Endothelial cell of umbilical vein (primary cell): ENCODE results near the gene AADACL4. TPM values are rescaled to one million over a fixed set of nuclear protein-coding genes. Genes with fewer than 3 reads are reported as not detected.

ENCODE experiments used
- BruUV-seq: library from RNA; stranded (reverse); fragments of 400-500 nt; replicated peaks from 2 replicates; lab custom pipeline; 2021; lab: Mats Ljungman, UMichigan
- CTCF ChIA-PET: fragments of 300-600, 350-600 bp; sonication (Branson Sonifier 250); formaldehyde crosslinking; loops from one replicate; lab custom pipeline; 2021; ENCODE audit warnings: antibody characterized with exemption, inconsistent platforms; lab: Charles Lee
- POLR2A ChIA-PET: fragments of 300-600, 350-600 bp; sonication (Branson Sonifier 250); formaldehyde crosslinking; loops from one replicate; lab custom pipeline; 2021; ENCODE audit warnings: antibody characterized with exemption, inconsistent platforms; lab: Charles Lee
- DNase-seq: peaks from one replicate; pipeline ENCODE4 v3.0.0-alpha.2; 2011; ENCODE audit warnings: low read depth, low spot score
- FAIRE-seq: peaks from 2 replicates; lab custom pipeline; 2011; peaks lifted over from hg19 to GRCh38; lab: Jason Lieb, UNC
- H2AFZ ChIP-seq: 2 replicates; pipeline ENCODE4 v1.6.0; 2012; ENCODE audit warnings: low read depth, low read length, control low read depth, inconsistent platforms
- H3K27ac ChIP-seq: 2 replicates; pipeline ENCODE4 v1.5.1; 2011; ENCODE audit warnings: low read depth, mild to moderate bottlenecking, control low read depth, low read length, moderate library complexity; ENCODE audit not compliant: insufficient read depth
- H3K27me3 ChIP-seq, 2 experiments: 2 replicates each; pipeline versions ENCODE4 v1.6.0 to v1.6.1; 2011; ENCODE audit warnings: low read length in 2 of 2, mixed read lengths in 1 of 2; ENCODE audit not compliant: control insufficient read depth in 2 of 2, insufficient read depth in 2 of 2
- H3K36me3 ChIP-seq, 2 experiments: 2 replicates in 1 of 2; 3 replicates in 1 of 2; pipeline ENCODE4 v1.5.1; 2011; ENCODE audit warnings: low read length in 2 of 2, mild to moderate bottlenecking in 1 of 2, moderate library complexity in 1 of 2; ENCODE audit not compliant: control insufficient read depth in 2 of 2, insufficient read depth in 2 of 2; ENCODE audit errors: extremely low read depth in 1 of 2
- H3K4me1 ChIP-seq: 3 replicates; pipeline ENCODE4 v1.5.1; 2011; ENCODE audit warnings: mild to moderate bottlenecking, low read length; ENCODE audit not compliant: control insufficient read depth, insufficient read depth; ENCODE audit errors: extremely low read depth
- H3K4me2 ChIP-seq: 2 replicates; pipeline ENCODE4 v1.6.1; 2011; ENCODE audit warnings: low read length, control low read depth, mixed read lengths; ENCODE audit not compliant: insufficient read depth
- H3K4me3 ChIP-seq, 3 experiments: fragments of 200-600 bp in 1 of 3; sonication (generic), shearing (Covaris generic) in 1 of 3; replicated peaks in 1 of 3; 2 replicates each; pipeline ENCODE4 v1.5.1; 2011 to 2016; ENCODE audit warnings: control low read depth in 3 of 3, low read length in 3 of 3, mild to moderate bottlenecking in 2 of 3, inconsistent platforms in 1 of 3, low read depth in 1 of 3, moderate library complexity in 1 of 3; ENCODE audit not compliant: insufficient read depth in 1 of 3
- H3K79me2 ChIP-seq: 2 replicates; pipeline ENCODE4 v1.6.0; 2012; ENCODE audit warnings: low read length, inconsistent platforms; ENCODE audit not compliant: control insufficient read depth, insufficient read depth
- H3K9ac ChIP-seq: replicated peaks from 2 replicates; pipeline ENCODE3; 2011; ENCODE audit warnings: low read length, control low read depth; ENCODE audit not compliant: insufficient read depth; ENCODE audit errors: extremely low read depth
- H3K9me1 ChIP-seq: replicated peaks from 3 replicates; pipeline ENCODE4 v1.6.0; 2011; ENCODE audit warnings: mild to moderate bottlenecking, low read length; ENCODE audit not compliant: control insufficient read depth, insufficient read depth; ENCODE audit errors: extremely low read depth
- H3K9me3 ChIP-seq: replicated peaks from 2 replicates; pipeline ENCODE4 v1.5.1; 2012; ENCODE audit warnings: low read length, inconsistent platforms; ENCODE audit not compliant: control insufficient read depth, insufficient read depth
- H4K20me1 ChIP-seq: replicated peaks from 2 replicates; pipeline ENCODE3; 2011; ENCODE audit warnings: mild to moderate bottlenecking, low read length; ENCODE audit not compliant: control insufficient read depth, insufficient read depth; ENCODE audit errors: extremely low read depth
- CTCF ChIP-seq, 2 donors: IDR thresholded peaks; 1 replicate in 1 of 2; 2 replicates in 1 of 2; pipeline ENCODE4 v1.5.1; 2011; ENCODE audit warnings: low read length in 2 of 2, mild to moderate bottlenecking in 2 of 2, moderate library complexity in 2 of 2, control low read depth in 1 of 2, inconsistent platforms in 1 of 2, low read depth in 1 of 2; ENCODE audit not compliant: insufficient read depth in 1 of 2; ENCODE audit errors: extremely low read depth in 1 of 2
- EZH2 ChIP-seq: IDR thresholded peaks from 2 replicates; pipeline ENCODE4 v1.6.1; 2012; ENCODE audit warnings: borderline replicate concordance, low read depth, mild to moderate bottlenecking, moderate library complexity, low read length, inconsistent platforms; ENCODE audit not compliant: severe bottlenecking
- FOS ChIP-seq: IDR thresholded peaks from 2 replicates; pipeline ENCODE4 v1.6.1; 2011; ENCODE audit warnings: mild to moderate bottlenecking, low read length, moderate library complexity, borderline replicate concordance; ENCODE audit not compliant: insufficient read depth
- GATA2 ChIP-seq: IDR thresholded peaks from 2 replicates; pipeline ENCODE4 v1.7.0; 2011; ENCODE audit warnings: low read depth, mild to moderate bottlenecking, moderate library complexity, mixed read lengths, low read length; ENCODE audit not compliant: insufficient read length, insufficient read depth
- JUN ChIP-seq: IDR thresholded peaks from 2 replicates; pipeline ENCODE4 v1.6.1; 2011; ENCODE audit warnings: borderline replicate concordance, low read depth; ENCODE audit not compliant: insufficient read length, insufficient read depth
- MAX ChIP-seq: IDR thresholded peaks from 2 replicates; pipeline ENCODE4 v1.6.1; 2011; ENCODE audit not compliant: insufficient read depth, insufficient read length
- MYC ChIP-seq: IDR thresholded peaks from one replicate; pipeline ENCODE4 v1.6.1; 2011; ENCODE audit warnings: mild to moderate bottlenecking, low read depth, low read length
- POLR2A ChIP-seq: IDR thresholded peaks from 2 replicates; pipeline ENCODE4 v1.6.1; 2012; ENCODE audit warnings: low read depth, mild to moderate bottlenecking, control low read depth, low read length
- POLR2AphosphoS5 ChIP-seq: IDR thresholded peaks from 2 replicates; pipeline ENCODE4 v1.6.1; 2012; ENCODE audit warnings: low read depth, mild to moderate bottlenecking, control low read depth, low read length, moderate library complexity; ENCODE audit not compliant: insufficient read depth
- dilution Hi-C: fragments of 300-500 bp; cut with MboI; formaldehyde crosslinking; loops from one replicate; pipeline ENCODE4 v1.15.0; 2019; ENCODE audit warnings: low sequenced_read_pairs; ENCODE audit not compliant: extremely low pct_ligation_motif_present
- intact Hi-C: fragments of 100-400 bp; cut with micrococcal nuclease; formaldehyde crosslinking; loops from one replicate; pipeline ENCODE4 v1.10.0; 2022
- polyA plus RNA-seq, 4 experiments: library from polyadenylated mRNA; depleted of rRNA in 3 of 4; stranded (reverse) in 3 of 4; unstranded in 1 of 4; fragments of >200 nt; gene quantifications; 2 replicates each; pipeline versions ENCODE4 v1.2.1 to v1.2.3, GENCODE V29; 2011 to 2012; ENCODE audit warnings: missing spikeins in 1 of 4
- total RNA-seq: library from RNA; stranded (reverse); gene quantifications from 2 replicates; pipeline ENCODE4 v1.2.3, GENCODE V29; 2021

The AADACL4 gene
- total and polyA plus RNA-seq, 2 donors (not counting 3 experiments of a cell fraction or from before 2014, with no cell fraction given): not detected

GRCh38 chr1:12595757-12596006 is 48.2 kb upstream of the AADACL4 start:
- Histone ChIP-seq H2AFZ (no peak overlapping the region), H3K36me3 (peaks cover 0 to 7% of the 10 kb centered on the region in 2 experiments), H3K4me3 (no peak overlapping the region), H3K4me1 (peaks cover 28% of the 10 kb centered on the region), H3K9me1 (no peaks in the 10 kb centered on the region), H3K79me2 (no peaks in the 10 kb centered on the region), H3K27ac (peak overlapping the region; percentile 51), H3K4me2 (no peak overlapping the region), H3K9me3 (no peaks in the 10 kb centered on the region), H4K20me1 (no peaks in the 10 kb centered on the region), H3K27me3 (no peaks in the 10 kb centered on the region), H3K9ac (peak overlapping the region; percentile 36)
- no TSS peak for BruUV-seq
- ChIA-PET POLR2A (interaction anchor here (1.3 to 1.6 kb wide), 3 partner anchors 23 to 161 kb away, joined by 4 to 9 read pairs (median 4); partner anchors contain the start of gene DHRS3), CTCF (interaction anchor here (0.8 to 2.0 kb wide), 13 partner anchors 10 to 259 kb away, joined by 3 to 16 read pairs (median 3); partner anchors contain the start of gene DHRS3)
- no peak for TF ChIP-seq CTCF (IDR thresholded peaks at IDR 0.05; ENCODE audit: extremely low read depth in 1 of 2, insufficient read depth in 1 of 2, low read depth in 1 of 2, low read length in 2 of 2)
- TF ChIP-seq MAX: no peak
- no peak for TF ChIP-seq JUN
- no peak for TF ChIP-seq GATA2
- no peak for TF ChIP-seq EZH2
- no peak for TF ChIP-seq FOS
- TF ChIP-seq MYC: no peak
- no peak for TF ChIP-seq POLR2A
- TF ChIP-seq POLR2AphosphoS5: no peak
- dilution Hi-C loops (no loop called here), intact Hi-C loops (loop anchor here (1.0 to 5.0 kb wide), 6 partner anchors 9 to 188 kb away; no protein-coding TSS in a partner anchor)
- FAIRE-seq (peak; percentile 76), DNase-seq (no peak)
